HG03103 (cell line): ENCODE data around the gene ABCB1.
A peak's percentile ranks its signal among the peaks of the same experiment; 100 is the strongest.

Source experiments
- ATAC-seq: cut with Tn5 transposase; IDR thresholded peaks from one replicate; pipeline ENCODE4 v1.9.1; 2021; ENCODE audit warnings: low read depth; ENCODE audit not compliant: unreplicated experiment

The ABCB1 gene

DNA sequence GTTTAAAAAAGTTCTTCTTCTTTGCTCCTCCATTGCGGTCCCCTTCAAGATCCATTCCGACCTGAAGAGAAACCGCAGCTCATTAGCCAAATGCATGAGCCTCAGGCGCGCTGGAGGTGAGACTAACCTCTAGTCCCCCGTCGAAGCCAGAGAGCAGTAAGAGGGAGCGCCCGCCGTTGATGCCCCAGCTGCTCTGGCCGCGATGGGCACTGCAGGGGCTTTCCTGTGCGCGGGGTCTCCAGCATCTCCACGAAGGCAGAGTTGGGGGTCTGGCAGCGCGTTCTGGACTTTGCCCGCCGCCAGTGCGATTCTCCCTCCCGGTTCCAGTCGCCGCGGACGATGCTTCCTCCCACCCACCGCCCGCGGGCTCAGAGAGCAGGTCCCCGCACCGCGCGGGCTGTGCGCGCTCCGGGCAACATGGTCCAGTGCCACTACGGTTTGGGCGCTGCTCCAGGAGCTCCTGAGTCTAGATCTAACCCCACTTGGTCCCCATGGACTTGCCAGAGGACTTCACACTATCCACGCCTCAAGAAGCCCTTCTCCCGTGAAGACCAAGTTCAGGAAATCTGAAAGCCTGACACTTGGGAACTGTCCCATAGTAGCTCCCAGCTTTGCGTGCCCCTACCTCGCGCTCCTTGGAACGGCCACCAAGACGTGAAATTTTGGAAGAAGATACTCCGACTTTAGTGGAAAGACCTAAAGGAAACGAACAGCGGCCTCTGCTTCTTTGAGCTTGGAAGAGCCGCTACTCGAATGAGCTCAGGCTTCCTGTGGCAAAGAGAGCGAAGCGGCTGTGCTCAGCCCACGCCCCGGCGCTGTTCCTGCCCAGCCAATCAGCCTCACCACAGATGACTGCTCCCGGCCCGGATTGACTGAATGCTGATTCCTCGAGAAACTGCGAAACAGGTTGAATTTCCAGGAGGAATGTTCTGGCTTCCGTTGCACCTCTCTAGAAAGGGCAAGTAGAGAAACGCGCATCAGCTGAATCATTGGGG lies at the start of gene ABCB1:
Gene ABCB1 (minus strand): TSS at position 755 of the 995 bp plus-strand sequence. CDS start 700 bp downstream, at position 55.
- peak; percentile 51 for ATAC-seq

DNA sequence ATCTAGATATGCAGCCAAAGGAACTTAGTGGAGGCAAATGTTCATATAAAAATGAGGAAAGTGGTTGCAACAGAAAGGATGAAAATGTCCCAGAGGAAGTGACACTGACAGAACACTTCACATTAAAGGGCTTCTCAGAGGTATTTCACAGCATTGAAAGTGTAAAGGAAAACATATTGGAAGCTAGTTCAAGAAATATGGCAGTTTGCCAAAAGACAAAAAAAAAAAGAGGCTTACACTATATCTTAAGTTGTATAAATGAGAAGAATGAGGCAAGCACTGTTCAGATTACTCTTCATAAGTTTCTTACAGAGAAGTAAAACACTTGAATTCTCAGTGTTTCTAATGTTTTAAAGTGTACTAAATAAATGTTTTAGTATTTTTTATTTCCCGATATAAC lies 47.6 kb upstream of the ABCB1 start:
- no peak for ATAC-seq

DNA sequence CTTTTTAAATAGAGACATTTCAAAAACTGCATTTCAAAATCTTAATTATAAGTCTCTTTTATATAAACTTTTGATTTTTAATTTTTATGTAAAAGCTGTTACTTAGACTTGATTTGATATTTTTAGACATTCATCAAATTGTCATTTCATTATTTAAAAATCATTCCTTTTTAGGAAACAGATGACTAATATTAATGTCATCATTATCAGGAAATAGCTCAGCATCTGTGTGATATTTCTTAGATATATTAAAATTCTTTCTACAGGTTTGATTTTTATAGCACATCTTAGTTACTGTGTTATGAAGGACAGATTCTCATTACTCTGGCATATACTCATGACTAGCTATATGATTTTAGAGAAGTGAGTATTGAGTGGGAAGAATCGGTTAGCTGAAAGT lies 44.8 kb upstream of the ABCB1 start:
- no peak for ATAC-seq

DNA sequence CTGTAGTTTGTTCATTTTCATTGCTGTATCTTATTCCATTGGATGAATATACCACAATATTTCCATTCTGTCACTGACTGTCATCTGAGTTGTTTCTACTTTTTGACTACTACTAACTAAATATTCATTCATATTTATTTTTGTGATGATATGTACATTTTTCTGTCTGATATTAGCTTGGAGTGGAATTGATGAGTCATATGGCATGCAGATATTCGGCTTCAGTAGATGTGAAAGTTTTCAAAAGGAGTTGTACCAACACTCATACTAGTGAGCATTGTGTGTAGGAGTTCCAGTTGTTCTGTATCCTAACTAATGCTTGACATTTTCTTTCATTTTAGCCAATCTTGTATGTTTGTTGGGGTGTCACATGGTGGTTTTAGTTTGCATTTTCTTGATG lies 35.2 kb upstream of the ABCB1 start:
- no peak for ATAC-seq

DNA sequence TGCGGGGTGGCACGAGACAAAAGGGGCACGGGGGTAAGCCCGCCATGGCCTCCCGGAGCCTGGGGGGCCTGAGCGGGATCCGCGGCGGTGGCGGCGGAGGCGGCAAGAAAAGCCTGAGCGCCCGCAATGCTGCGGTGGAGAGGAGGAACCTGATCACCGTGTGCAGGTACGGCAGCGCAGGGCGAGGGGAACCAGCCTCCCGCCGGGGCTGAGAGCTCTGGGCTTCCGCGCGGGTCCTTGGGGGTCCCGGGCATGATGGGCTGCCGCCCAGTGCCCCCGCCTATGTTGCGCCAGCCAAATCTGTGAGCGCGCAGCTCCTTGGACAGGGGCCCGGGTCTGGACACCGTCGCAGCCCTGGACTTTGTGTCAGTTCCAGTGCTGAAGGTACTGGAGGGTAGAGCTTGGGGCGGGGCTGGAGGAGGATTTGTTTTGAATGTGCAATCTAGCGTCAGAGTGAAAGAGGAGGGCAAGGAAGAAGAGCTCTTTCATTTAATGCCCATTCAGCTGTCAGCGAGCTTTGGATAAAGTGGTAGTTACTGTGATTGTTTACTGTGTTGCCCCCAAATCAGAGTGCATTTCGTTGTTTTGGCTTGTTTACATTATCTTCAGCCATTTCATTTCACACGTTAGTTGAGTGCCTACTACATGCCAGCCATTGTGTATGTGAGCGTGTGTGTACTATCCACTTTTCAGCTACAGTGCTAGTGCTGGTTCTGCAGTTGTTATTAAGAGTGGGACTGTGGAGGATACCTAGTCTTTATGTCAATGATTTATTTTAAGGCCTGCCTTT lies 28.3 kb upstream of the ABCB1 start:
- ATAC-seq: no peak

DNA sequence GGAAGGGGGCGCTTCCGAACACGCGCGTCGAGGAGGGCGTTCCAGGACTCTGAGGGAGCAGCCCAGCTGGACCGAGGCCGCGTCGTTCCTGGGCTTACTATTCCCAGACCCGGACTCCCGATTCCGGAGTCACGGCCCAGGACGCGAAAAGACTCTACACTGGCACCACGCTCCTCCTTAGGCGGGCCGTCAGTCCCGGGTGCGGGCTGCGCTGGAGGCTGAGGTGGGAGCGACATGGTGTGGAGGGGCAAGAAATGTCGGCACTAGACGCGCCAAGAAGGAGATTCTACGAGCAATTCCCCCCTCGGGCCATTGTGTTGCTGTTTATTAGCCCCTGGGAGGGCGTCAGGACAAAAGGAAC lies 26.9 kb upstream of the ABCB1 start:
- peak; percentile 16 for ATAC-seq

DNA sequence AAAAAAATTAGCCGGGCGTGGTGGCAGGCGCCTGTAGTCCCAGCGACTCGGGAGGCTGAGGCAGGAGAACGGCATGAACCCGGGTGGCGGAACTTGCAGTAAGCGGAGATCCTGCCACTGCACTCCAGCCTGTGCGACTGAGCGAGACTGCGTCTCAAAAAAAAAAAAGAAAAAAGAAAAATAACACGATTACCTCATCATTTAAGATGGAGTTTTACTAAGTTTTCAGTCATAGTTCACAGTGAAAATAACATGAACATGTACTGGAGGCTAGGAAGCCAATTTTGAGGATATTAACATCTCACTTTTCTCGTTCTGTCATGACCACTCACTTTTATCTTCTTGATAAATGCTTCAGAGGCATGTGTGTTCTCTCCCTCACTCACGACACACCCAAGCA lies 24.4 kb upstream of the ABCB1 start:
- ATAC-seq: no peak

DNA sequence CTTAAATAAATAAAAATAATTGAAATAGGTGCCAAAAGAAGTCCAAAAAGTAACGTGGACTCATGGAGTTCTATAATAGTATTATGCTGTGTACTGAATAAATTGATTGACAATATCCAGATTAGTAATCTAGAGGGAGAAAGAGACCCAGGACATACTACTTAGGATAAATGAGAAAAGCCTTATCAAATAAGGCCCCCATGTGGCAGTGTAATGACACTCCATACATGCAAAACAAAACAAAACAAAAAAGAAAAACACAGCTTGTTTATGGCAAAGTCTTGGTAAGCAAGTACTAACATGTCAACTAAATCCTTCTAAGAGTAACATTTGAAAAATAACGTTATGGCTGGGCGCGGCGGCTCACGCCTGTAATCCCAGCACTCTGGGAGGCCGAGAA lies 23.9 kb upstream of the ABCB1 start:
- no peak for ATAC-seq

DNA sequence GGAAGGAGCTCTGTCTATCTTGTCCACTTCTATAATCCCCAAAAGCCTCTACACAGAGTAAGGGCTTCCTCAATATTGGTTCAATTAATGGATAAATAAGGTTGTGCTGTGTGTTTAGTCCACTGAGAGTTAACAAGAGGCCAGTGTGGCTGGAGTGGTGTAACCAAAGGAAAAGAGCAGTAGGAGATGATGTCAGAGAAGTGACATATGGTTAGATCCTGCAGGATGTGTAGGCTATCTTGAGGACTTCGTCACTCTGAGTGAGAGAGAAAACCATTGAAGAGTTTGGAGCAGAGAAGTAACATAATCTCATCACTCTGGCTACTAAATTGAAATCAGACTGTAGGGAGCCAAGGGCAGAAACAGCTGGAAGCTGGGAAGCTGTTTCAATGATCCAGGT lies 14.5 kb upstream of the ABCB1 start:
- ATAC-seq: no peak

DNA sequence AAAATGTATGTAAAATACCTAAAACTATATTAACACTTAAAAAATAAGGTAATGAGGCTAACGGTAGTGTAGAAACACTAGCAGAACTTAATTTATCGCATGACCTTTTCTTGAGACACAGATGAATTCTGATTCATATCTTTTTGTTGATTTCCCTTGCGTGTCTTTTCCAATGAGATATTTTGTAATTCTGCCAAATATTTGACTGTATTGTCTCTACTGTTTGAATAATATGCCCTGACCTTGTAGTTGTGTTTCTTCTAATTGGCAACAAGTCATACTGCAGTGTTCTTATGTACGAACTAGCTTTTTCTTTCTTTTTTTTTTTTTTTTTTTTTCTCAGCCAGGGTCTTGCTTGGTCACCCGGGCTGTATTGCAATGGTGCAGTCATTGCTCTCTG lies 9.2 kb upstream of the ABCB1 start:
- no peak for ATAC-seq

DNA sequence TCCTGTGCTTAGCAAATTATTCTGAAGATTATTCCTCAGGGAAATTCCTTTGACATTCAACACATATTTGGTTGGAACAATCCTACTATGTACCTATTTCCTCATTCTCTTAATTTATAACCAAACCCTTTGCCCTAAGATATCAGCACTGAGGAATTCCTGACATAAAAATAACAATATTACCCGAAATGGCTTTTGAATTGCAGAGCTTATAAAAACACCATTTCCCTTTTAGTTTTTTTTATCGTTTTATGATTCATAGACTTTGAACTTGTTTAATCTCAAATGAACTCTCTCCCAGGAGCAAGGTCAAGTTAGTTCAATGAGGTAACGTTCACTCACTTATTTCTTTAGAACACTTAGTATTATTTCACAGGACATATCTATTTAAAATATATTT lies 7.7 kb upstream of the ABCB1 start:
- no peak for ATAC-seq

DNA sequence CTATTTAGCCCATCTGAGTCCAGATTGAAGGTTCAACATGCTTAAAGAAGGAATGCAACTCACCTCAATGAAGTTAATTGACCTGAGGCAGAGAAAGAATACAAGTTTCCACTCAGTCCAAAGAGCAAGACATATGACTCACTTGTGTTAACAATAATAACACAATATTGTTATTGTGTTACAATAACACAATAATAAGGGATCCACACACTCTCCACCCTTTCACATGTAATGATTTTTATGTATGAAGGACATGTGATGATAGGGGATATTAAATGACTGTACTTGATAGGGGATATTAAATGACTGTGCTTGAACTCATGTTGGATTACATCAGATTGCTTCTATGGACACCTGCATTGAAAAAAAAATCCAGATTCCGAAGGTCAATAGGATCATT lies 3.6 kb upstream of the ABCB1 start:
- ATAC-seq: no peak

DNA sequence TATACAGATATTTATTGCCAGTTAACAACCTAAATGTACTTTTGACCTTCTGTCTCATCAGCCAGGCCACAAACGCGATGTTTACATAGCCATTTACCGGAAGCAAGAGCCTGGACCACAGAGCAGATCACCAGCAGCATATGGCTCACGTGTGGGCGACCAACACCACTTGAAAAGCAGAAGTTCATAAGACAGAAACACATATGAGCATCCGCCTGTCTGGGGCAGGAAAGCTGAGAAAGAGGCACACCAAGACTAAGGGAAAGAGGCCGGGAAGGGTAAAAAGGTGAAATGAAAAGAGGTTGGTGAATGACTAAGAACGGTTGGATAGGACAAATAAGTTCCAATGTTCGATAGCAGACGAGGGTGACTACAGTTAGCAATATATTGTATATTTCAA lies 1.3 kb downstream of the ABCB1 start:
- peak; percentile 96 for ATAC-seq

DNA sequence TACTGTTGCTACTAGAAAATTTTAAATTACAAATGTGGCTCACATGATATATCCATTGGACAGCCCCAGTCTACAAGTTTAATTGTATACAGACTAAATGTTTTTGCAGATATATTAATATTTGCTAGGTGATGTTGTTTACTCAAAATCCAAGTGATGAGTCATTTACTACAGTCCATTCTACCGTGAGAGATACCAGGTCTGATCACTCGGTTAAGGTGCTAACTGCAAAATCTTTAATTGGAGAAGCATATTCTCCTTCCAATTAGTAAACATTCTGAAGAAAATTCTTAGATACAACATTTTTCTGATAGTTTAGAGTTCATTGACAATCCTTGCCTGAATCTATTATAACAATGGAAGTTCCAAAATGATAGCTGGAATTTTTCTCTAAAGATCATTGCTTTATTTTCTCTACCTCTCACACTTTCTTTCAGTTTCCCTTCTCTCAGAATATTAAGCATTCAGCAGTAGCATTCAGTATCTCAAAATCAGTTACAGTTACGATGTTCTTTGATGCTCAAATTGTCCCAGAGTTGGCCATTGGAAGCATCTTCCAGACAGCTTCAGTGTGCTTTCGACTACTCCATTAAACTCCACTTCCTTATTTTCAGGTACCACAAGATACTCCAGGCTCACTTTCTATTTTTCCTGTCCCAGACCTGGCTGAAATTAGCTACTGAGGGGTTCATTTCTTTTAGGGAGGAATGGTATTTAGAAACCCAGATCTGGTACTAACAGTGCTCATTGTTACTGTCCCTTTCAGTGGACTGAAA lies 2.3 kb downstream of the ABCB1 start:
- ATAC-seq: no peak

DNA sequence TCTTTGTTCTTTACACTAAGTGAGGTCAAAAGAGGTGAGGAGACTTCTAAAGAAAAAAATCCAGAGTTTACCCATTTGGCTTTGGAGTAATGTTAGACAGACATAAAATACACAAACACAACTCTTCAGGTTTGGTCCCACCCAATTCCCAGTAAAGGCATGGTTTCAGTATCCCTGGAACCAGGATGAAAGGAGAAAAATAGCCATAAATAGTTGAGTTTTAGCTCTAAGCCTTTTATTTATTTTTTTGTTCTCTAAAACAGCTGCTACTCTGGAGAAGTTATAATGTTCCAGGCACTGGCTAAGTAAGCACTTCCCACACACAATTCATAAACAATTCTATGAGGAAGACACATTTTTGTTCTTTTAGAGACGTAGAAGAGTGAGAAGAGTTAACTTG lies 4.0 kb downstream of the ABCB1 start:
- no peak for ATAC-seq

DNA sequence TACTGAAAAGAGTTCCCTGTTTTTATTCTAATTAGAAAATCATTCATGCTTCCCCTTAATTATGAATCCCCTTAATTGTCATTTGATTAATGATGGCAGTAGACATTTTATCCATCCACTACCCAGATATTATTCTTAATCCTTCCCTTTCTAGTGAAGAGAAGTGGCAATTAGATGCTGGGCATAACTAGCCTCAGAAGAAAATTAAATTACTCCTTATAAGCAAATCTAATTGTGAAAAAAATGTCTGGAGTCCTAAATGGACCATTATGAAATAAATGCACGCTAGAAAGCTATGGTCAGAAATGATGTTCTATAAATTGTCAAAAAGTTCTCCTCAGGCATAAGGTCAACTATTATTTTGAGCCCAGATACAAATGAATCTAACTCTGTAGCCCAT lies 4.5 kb downstream of the ABCB1 start:
- no peak for ATAC-seq

DNA sequence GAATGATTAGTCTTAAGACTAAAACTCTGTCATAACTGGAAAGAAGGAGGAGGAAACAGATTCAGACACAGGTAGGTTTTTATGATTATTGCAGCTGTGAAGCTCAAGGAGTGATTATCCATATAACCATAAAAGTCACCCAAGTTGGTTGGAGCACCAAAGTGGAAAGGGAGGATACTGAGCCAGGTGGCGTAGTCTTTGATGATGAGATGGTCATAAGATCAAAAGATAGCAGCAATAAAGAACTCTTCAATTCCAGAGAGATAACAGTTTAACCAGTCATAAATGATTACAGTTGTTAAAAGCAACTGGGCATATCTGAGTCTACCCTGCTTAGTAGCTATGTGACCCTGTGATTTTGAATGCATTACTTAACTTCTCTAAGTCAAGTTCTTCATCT lies 8.4 kb downstream of the ABCB1 start:
- ATAC-seq: no peak

DNA sequence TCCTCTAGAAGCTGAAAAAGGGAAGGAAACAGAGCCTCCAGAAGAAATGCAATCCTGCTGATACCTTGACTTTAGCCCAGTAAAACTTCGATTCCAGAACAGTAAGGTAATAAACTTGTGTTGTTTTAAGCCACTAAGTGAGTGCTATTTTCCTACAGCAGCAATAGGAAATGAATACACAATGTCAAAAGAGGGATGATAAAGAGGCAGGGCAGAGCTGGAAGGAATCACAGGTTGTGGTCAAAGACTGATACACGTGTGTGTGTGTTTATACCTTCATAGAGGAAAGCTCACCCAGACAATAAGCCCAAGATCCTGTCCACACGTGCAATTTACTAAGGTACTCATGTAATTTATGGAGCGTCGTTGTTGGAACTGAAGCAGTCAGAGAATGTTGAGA lies 9.5 kb downstream of the ABCB1 start:
- no peak for ATAC-seq

DNA sequence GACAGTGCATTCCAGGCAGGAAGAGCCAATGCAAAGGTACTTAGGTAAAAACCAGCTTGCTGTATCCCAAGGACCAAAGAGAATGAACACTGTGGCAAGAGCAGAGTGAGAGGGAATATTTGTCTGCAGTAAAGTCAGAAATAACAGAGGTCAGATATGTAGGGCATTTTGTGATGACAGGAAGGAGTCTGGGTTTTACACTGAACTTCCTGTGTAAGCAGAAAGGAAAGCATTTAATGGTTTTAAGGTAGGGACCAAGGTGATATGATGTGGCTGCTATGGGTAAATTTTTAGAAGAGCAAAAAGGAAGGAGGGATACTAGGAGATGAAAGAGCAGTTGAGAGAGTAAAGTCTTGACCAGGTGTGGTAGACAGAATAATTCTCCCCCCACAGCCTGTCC lies 10.1 kb downstream of the ABCB1 start:
- ATAC-seq: no peak

DNA sequence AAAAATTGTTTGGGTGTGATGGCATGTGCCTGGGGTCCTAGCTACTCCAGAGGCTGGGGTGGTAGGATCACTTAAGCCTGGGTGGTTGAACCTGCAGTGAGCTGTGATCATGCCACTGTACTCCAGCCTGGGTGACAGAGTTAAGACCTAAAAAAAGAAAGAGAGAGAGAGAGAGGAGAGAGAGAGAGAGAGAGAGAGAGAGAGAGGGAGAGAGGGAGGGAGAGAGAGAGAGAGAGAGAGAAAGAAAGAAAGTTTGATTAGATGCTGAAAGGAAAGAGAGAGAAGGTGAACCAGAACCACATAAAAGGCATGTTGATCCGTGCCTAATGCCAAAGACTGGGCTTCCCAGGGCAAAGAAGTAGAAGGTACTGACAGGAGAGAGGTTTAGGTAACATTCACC lies 11.1 kb downstream of the ABCB1 start:
- ATAC-seq: no peak

DNA sequence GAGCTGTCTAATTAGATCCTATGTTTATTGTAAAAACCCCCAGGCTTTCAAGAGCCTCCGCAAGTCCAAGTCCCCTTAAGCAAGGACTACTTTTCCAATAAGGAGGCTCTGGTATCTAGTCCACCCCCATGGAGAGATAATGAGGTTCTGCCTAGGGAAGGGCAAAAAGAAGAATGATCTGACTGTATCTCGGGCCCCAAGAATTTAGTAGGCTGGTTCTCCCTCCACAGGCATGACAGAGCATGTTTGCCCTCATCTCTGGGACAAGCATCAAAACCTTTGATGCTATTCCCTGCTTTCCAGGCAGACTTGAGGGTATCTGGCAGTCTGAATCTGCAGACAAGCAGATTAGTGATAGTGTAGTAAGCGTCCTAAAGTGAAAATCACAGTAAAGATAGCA lies 19.0 kb downstream of the ABCB1 start:
- no peak for ATAC-seq
